MM.1S (cell line): Measurements from ENCODE around the gene PRRG2.
A peak's percentile ranks its signal among the peaks of the same experiment; 100 is the strongest.

Source experiments
- DNase-seq: peaks from one replicate; pipeline ENCODE4 v3.0.0-alpha.2; 2015
- H2AFZ ChIP-seq: fragments of 300-600 bp; sonication (generic); 2 replicates; pipeline ENCODE4 v1.6.0; 2016; ENCODE audit warnings: antibody characterized with exemption, low read length
- H3F3A ChIP-seq: fragments of 300-600 bp; sonication (generic); 2 replicates; pipeline ENCODE4 v1.6.1; 2016; ENCODE audit warnings: mild to moderate bottlenecking, antibody characterized with exemption, low read length, moderate library complexity, mixed read lengths; ENCODE audit not compliant: insufficient read depth
- H3K27ac ChIP-seq: fragments of 300-600 bp; sonication (generic); 2 replicates; pipeline ENCODE4 v1.5.1; 2016; ENCODE audit warnings: mild to moderate bottlenecking, low read length
- H3K27me3 ChIP-seq: fragments of 300-600 bp; sonication (generic); replicated peaks from 2 replicates; pipeline ENCODE4 v1.6.0; 2016; ENCODE audit warnings: low read length; ENCODE audit not compliant: insufficient read depth
- H3K36me3 ChIP-seq: fragments of 300-600 bp; sonication (generic); replicated peaks from 2 replicates; pipeline ENCODE4 v1.6.1; 2016; ENCODE audit warnings: mild to moderate bottlenecking, low read length, mixed read lengths; ENCODE audit not compliant: insufficient read depth
- H3K4me1 ChIP-seq: fragments of 300-600 bp; sonication (generic); 2 replicates; pipeline ENCODE4 v1.6.1; 2016; ENCODE audit warnings: low read length, mixed read lengths
- H3K4me2 ChIP-seq: fragments of 300-600 bp; sonication (generic); 2 replicates; pipeline ENCODE4 v1.6.0; 2016; ENCODE audit warnings: low read depth, low read length
- H3K4me3 ChIP-seq: fragments of 300-600 bp; sonication (generic); 2 replicates; pipeline ENCODE4 v1.5.1; 2016; ENCODE audit warnings: low read length, mixed read lengths
- H3K79me2 ChIP-seq: fragments of 300-600 bp; sonication (generic); 2 replicates; pipeline ENCODE4 v1.6.1; 2016; ENCODE audit warnings: mixed run types, low read length, mixed read lengths
- H3K9ac ChIP-seq: fragments of 300-600 bp; sonication (generic); 2 replicates; pipeline ENCODE4 v1.6.1; 2016; ENCODE audit warnings: low read length, mixed read lengths
- H3K9me2 ChIP-seq: fragments of 300-600 bp; sonication (generic); replicated peaks from 2 replicates; pipeline ENCODE4 v1.6.1; 2016; ENCODE audit warnings: mild to moderate bottlenecking, low read length, mixed read lengths; ENCODE audit not compliant: insufficient read depth
- H3K9me3 ChIP-seq: fragments of 300-600 bp; sonication (generic); replicated peaks from 2 replicates; pipeline ENCODE4 v1.6.1; 2016; ENCODE audit warnings: mild to moderate bottlenecking, low read length, mixed read lengths; ENCODE audit not compliant: insufficient read depth
- H4K20me1 ChIP-seq: fragments of 300-600 bp; sonication (generic); 2 replicates; pipeline ENCODE4 v1.6.1; 2016; ENCODE audit warnings: mild to moderate bottlenecking, low read length, moderate library complexity, mixed read lengths; ENCODE audit not compliant: insufficient read depth
- CTCF ChIP-seq: fragments of 300-600 bp; sonication (generic); IDR thresholded peaks from 2 replicates; pipeline ENCODE4 v1.5.1; 2016; ENCODE audit warnings: antibody characterized with exemption, low read length, mixed read lengths
- EZH2 ChIP-seq: fragments of 300-600 bp; sonication (generic); optimal IDR thresholded peaks from 2 replicates; pipeline ENCODE3; 2017; ENCODE audit warnings: low read depth, mild to moderate bottlenecking, antibody characterized with exemption, low read length, mixed read lengths
- EZH2phosphoT487 ChIP-seq: fragments of 300-600 bp; sonication (generic); IDR thresholded peaks from 2 replicates; pipeline ENCODE4 v1.6.1; 2018; ENCODE audit warnings: antibody characterized with exemption, low read length

PRRG2 gene

GRCh38 chr19:49544154-49544553 lies 37.0 kb upstream of the PRRG2 start:
- TF ChIP-seq EZH2 = no peak
- no peak for TF ChIP-seq EZH2phosphoT487
- no peak for TF ChIP-seq CTCF
- Histone ChIP-seq H3F3A (no peaks in the 10 kb centered on the region), H4K20me1 (no peaks in the 10 kb centered on the region), H3K4me3 (no peak overlapping the region), H3K9ac (no peak overlapping the region), H3K9me2 (no peaks in the 10 kb centered on the region), H3K9me3 (no peaks in the 10 kb centered on the region), H3K79me2 (no peaks in the 10 kb centered on the region), H3K27me3 (peaks cover 36% of the 10 kb centered on the region), H3K4me2 (no peak overlapping the region), H3K36me3 (no peaks in the 10 kb centered on the region), H3K27ac (no peak overlapping the region), H3K4me1 (no peaks in the 10 kb centered on the region), H2AFZ (no peak overlapping the region)
- DNase-seq = no peak

- DNase-seq = peak; percentile 76
- peak overlapping the region; percentile 26; the same call in 1 of the 2 replicates for H3K9ac ChIP-seq
- H3F3A ChIP-seq = no peaks in the 10 kb centered on the region
- H4K20me1 ChIP-seq = no peaks in the 10 kb centered on the region
- no peaks in the 10 kb centered on the region for H3K9me3 ChIP-seq
- no peaks in the 10 kb centered on the region for H3K79me2 ChIP-seq
- H3K4me3 ChIP-seq = peak overlapping the region; percentile 45
- H3K27ac ChIP-seq = no peak overlapping the region
- H2AFZ ChIP-seq = peak overlapping the region; percentile 56
- no peaks in the 10 kb centered on the region for H3K36me3 ChIP-seq
- no peak for TF ChIP-seq EZH2phosphoT487
- TF ChIP-seq CTCF = peak; percentile 85
- no peak for TF ChIP-seq EZH2
- peaks cover 28% of the 10 kb centered on the region for H3K27me3 ChIP-seq
- H3K9me2 ChIP-seq = no peaks in the 10 kb centered on the region
- H3K4me2 ChIP-seq = peak overlapping the region; percentile 86
- H3K4me1 ChIP-seq = no peaks in the 10 kb centered on the region
Measured at GRCh38 chr19:49546825-49547565, 34.1 kb upstream of the PRRG2 start.

GRCh38 chr19:49549045-49549444 lies 32.1 kb upstream of the PRRG2 start:
- no peak overlapping the region for H3K4me3 ChIP-seq
- no peak overlapping the region for H2AFZ ChIP-seq
- H3K4me2 ChIP-seq = no peak overlapping the region
- no peak for DNase-seq
- H3F3A ChIP-seq = no peaks in the 10 kb centered on the region
- peaks cover 9% of the 10 kb centered on the region for H3K27me3 ChIP-seq
- no peaks in the 10 kb centered on the region for H3K4me1 ChIP-seq
- no peak overlapping the region for H3K27ac ChIP-seq
- TF ChIP-seq EZH2 (no peak), CTCF (no peak)
- no peaks in the 10 kb centered on the region for H4K20me1 ChIP-seq
- H3K36me3 ChIP-seq = no peaks in the 10 kb centered on the region
- H3K9me2 ChIP-seq = no peaks in the 10 kb centered on the region
- no peaks in the 10 kb centered on the region for H3K9me3 ChIP-seq
- no peak overlapping the region for H3K9ac ChIP-seq
- H3K79me2 ChIP-seq = no peaks in the 10 kb centered on the region
